GM13976 (cell line): ENCODE measurements around the gene NAA40.

Experiments used
- DNase-seq: peaks from one replicate; pipeline ENCODE4 v3.0.0; 2012; ENCODE audit warnings: low spot score
- in situ Hi-C: fragments of 300-500 bp; cut with MboI; formaldehyde crosslinking; loops from one replicate; pipeline ENCODE4 v1.12.0; 2022; ENCODE audit warnings: low sequenced_read_pairs, mixed read lengths, inconsistent platforms; ENCODE audit not compliant: unreplicated experiment
- TF ChIP-seq, protein P1 (sequence below): IDR thresholded peaks from 2 replicates; pipeline ENCODE4 v1.5.1; 2012; ENCODE audit warnings: borderline replicate concordance, mild to moderate bottlenecking; ENCODE audit not compliant: insufficient read depth; ENCODE audit errors: extremely low read depth, missing control alignments, control extremely low read depth

NAA40 gene

GRCh38 chr11:63906585-63906984, 32.2 kb upstream of the NAA40 start:
- no peak for DNase-seq
- in situ Hi-C loops, result no loop called here
- TF ChIP-seq, protein P1, sequence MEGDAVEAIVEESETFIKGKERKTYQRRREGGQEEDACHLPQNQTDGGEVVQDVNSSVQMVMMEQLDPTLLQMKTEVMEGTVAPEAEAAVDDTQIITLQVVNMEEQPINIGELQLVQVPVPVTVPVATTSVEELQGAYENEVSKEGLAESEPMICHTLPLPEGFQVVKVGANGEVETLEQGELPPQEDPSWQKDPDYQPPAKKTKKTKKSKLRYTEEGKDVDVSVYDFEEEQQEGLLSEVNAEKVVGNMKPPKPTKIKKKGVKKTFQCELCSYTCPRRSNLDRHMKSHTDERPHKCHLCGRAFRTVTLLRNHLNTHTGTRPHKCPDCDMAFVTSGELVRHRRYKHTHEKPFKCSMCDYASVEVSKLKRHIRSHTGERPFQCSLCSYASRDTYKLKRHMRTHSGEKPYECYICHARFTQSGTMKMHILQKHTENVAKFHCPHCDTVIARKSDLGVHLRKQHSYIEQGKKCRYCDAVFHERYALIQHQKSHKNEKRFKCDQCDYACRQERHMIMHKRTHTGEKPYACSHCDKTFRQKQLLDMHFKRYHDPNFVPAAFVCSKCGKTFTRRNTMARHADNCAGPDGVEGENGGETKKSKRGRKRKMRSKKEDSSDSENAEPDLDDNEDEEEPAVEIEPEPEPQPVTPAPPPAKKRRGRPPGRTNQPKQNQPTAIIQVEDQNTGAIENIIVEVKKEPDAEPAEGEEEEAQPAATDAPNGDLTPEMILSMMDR, result no peak

GRCh38 chr11:63907063-63907462, 31.7 kb upstream of the NAA40 start:
- in situ Hi-C loops, result no loop called here
- TF ChIP-seq, protein P1, result no peak
- no peak for DNase-seq

- in situ Hi-C loops, result no loop called here
- TF ChIP-seq, protein P1, result no peak
- no peak for DNase-seq
Measured at GRCh38 chr11:63907808-63908530, 30.8 kb upstream of the NAA40 start.

GRCh38 chr11:63908631-63909401, 30.0 kb upstream of the NAA40 start:
- in situ Hi-C loops, result no loop called here
- no peak for DNase-seq
- TF ChIP-seq, protein P1, result no peak

GRCh38 chr11:63909591-63910506, 29.0 kb upstream of the NAA40 start:
- DNase-seq, result no peak
- TF ChIP-seq, protein P1, result no peak
- in situ Hi-C loops, result no loop called here

- TF ChIP-seq, protein P1, result no peak
- in situ Hi-C loops, result no loop called here
Measured at GRCh38 chr11:63910675-63911074, 28.1 kb upstream of the NAA40 start.

More at GRCh38 chr11:63910675-63911074, 28.1 kb upstream of the NAA40 start:
- DNase-seq, result no peak
